Peyer's patch (tissue), 4 donors: ENCODE results near the gene NRG3. TPM values are rescaled to one million over a fixed set of nuclear protein-coding genes. Genes with fewer than 3 reads are reported as not detected.
"Not testable (repeated sequence)": the region's sequence is repeated elsewhere in the genome, so short reads cannot be mapped to it uniquely, and the experiment has no call there.

Experiments
- DNase-seq, 3 donors: peaks; one replicate each; pipeline ENCODE4 v3.0.0-alpha.2; 2017 to 2019
- H3K27ac ChIP-seq, 4 donors: fragments of 200-600 bp; sonication (generic); one replicate each; pipeline ENCODE4 v1.5.1; 2016 to 2019
- H3K27me3 ChIP-seq, 2 donors: fragments of 200-600 bp; sonication (generic); one replicate each; pipeline ENCODE4 v1.5.1; 2019
- H3K36me3 ChIP-seq, 3 donors: fragments of 200-600 bp; sonication (generic); one replicate each; pipeline ENCODE4 v1.5.1; 2016 to 2019
- H3K4me1 ChIP-seq, 4 donors: fragments of 200-600 bp; sonication (generic); one replicate each; pipeline ENCODE4 v1.5.1; 2016 to 2019
- H3K4me3 ChIP-seq, 4 donors: fragments of 200-600 bp; sonication (generic); 1 replicate in 3 of 4; 2 replicates in 1 of 4; pipeline ENCODE4 v1.5.1; 2016 to 2019; ENCODE audit warnings: mild to moderate bottlenecking in 1 of 4
- H3K9me3 ChIP-seq, 4 donors: fragments of 200-600 bp; sonication (generic); one replicate each; pipeline ENCODE4 v1.5.1; 2016 to 2019; ENCODE audit warnings: mild to moderate bottlenecking in 1 of 4
- CTCF ChIP-seq, 6 experiments: fragments of 450-650 bp in 4 of 6; fragments of 200-600 bp in 2 of 6; sonication (generic) in 1 of 6; IDR thresholded peaks; one replicate each; pipeline ENCODE4 v1.5.1; 2017 to 2019; ENCODE audit warnings: antibody characterized with exemption in 6 of 6, mild to moderate bottlenecking in 3 of 6, moderate library complexity in 1 of 6
- POLR2A ChIP-seq, 2 donors: fragments of 450-650 bp; IDR thresholded peaks; one replicate each; pipeline ENCODE4 v1.5.1; 2017; ENCODE audit warnings: antibody characterized with exemption in 2 of 2, mild to moderate bottlenecking in 2 of 2, moderate library complexity in 2 of 2
- total RNA-seq, 4 donors: library from RNA; depleted of rRNA; stranded (reverse); fragments of >200 nt; gene quantifications; one replicate each; pipeline ENCODE4 v1.1.0, GENCODE V29; 2016

NRG3 gene
- total RNA-seq, 4 donors from 2014 or later = not detected

GRCh38 chr10:82319562-82319961 is 444.6 kb downstream of the NRG3 start:
- H3K4me3 ChIP-seq = no peak overlapping the region
- H3K36me3 ChIP-seq = no peaks in the 10 kb centered on the region
- H3K4me1 ChIP-seq = no peaks in the 10 kb centered on the region
- H3K27me3 ChIP-seq = no peaks in the 10 kb centered on the region
- no peak for TF ChIP-seq CTCF (IDR thresholded peaks at IDR 0.05)
- no peak for TF ChIP-seq POLR2A (IDR thresholded peaks at IDR 0.05)
- peaks cover 0 to 6% (median 0%) of the 10 kb centered on the region in 4 donors for H3K9me3 ChIP-seq
- H3K27ac ChIP-seq = no peak overlapping the region
- no peak for DNase-seq

GRCh38 chr10:82321724-82322123 is 446.7 kb downstream of the NRG3 start:
- Histone ChIP-seq H3K4me1 (no peaks in the 10 kb centered on the region), H3K27ac (no peak overlapping the region), H3K4me3 (no peak overlapping the region), H3K27me3 (no peaks in the 10 kb centered on the region), H3K9me3 (no peaks in the 10 kb centered on the region), H3K36me3 (no peaks in the 10 kb centered on the region)
- TF ChIP-seq CTCF (IDR thresholded peaks at IDR 0.05) = no peak
- DNase-seq = no peak

DNA sequence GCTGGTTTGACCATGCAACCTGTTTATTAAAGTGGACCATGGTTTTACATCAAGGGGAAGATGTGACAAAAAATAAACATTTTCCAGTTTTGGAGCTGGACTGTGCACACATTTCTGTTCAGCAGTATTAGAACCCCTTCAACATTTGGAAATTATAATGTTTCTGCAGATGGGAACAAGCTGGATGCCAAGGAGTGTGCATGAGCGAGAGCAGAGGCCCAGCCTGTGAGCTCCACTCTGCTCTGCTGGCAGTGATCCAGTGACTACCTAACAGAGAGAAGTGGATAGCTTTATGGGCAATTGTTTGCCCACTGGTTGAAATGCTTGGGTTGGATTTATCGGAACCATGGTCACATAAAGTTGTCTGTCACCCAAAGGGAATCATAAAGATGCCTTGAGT is 456.7 kb downstream of the NRG3 start:
- H3K9me3 ChIP-seq = no peaks in the 10 kb centered on the region
- no peak for TF ChIP-seq CTCF (IDR thresholded peaks at IDR 0.05)
- TF ChIP-seq POLR2A (IDR thresholded peaks at IDR 0.05) = no peak
- no peaks in the 10 kb centered on the region for H3K4me1 ChIP-seq
- H3K27me3 ChIP-seq = no peaks in the 10 kb centered on the region
- DNase-seq = no peak
- no peaks in the 10 kb centered on the region for H3K36me3 ChIP-seq
- no peak overlapping the region for H3K4me3 ChIP-seq
- no peak overlapping the region for H3K27ac ChIP-seq

DNA sequence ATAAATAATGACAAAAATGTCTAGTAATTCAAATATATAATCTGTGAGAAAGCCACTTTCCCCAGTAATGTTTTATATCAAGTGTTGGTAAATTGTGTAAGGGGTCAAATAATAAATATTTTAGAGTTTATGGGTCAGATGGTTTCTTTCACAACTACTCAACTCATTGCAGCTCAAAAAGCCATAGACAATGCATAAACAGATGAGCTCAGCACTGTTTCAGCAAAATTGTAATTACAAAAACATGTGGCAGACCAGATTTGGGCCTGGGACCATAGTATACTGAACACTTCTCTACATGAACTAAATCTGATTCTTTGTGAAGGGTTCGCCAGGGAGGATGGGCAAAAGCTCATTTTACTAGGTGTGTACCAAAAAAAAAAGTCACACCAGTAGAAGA is 460.8 kb downstream of the NRG3 start:
- no peaks in the 10 kb centered on the region for H3K27me3 ChIP-seq
- no peak for TF ChIP-seq CTCF (IDR thresholded peaks at IDR 0.05)
- TF ChIP-seq POLR2A (IDR thresholded peaks at IDR 0.05) = no peak
- DNase-seq = no peak
- no peak overlapping the region for H3K27ac ChIP-seq
- H3K9me3 ChIP-seq = no peaks in the 10 kb centered on the region
- no peaks in the 10 kb centered on the region for H3K36me3 ChIP-seq
- no peak overlapping the region for H3K4me3 ChIP-seq
- H3K4me1 ChIP-seq = no peaks in the 10 kb centered on the region

GRCh38 chr10:82340166-82340565 is 465.2 kb downstream of the NRG3 start:
- TF ChIP-seq POLR2A (IDR thresholded peaks at IDR 0.05) = no peak
- TF ChIP-seq CTCF (IDR thresholded peaks at IDR 0.05) = no peak
- no peaks in the 10 kb centered on the region for H3K36me3 ChIP-seq
- no peak for DNase-seq
- H3K27ac ChIP-seq = no peak overlapping the region
- no peaks in the 10 kb centered on the region for H3K4me1 ChIP-seq
- H3K4me3 ChIP-seq = no peak overlapping the region
- no peaks in the 10 kb centered on the region for H3K27me3 ChIP-seq
- H3K9me3 ChIP-seq = no peaks in the 10 kb centered on the region

GRCh38 chr10:82349590-82349989 is 474.6 kb downstream of the NRG3 start:
- not testable (repeated sequence) for DNase-seq, H3K27me3 ChIP-seq, H3K4me3 ChIP-seq, H3K36me3 ChIP-seq, H3K27ac ChIP-seq, H3K4me1 ChIP-seq, H3K9me3 ChIP-seq
